ENCODE results near the gene HMG20A. TPM values are rescaled to one million over a fixed set of nuclear protein-coding genes. Genes with fewer than 3 reads are reported as not detected.

Gene HMG20A
- total and polyA plus RNA-seq, 9 of the 15 experiments (the other 6 are each of a cell fraction or from before 2014, with no cell fraction given) = 25.0 to 68.1 (median 38.9) TPM

GRCh38 chr15:77419836-77420609, 665 bp upstream of the HMG20A start, which contains the start of gene PEAK1 (continued):
- TF ChIP-seq RBFOX2 (IDR thresholded peaks at IDR 0.05; ENCODE audit: low read depth, low read length) = peak; percentile 88
- no peak for TF ChIP-seq HOXB6 (CRISPR knock-in tag; IDR thresholded peaks at IDR 0.05; ENCODE audit: borderline replicate concordance)
- no peak for TF ChIP-seq ZNF699 (CRISPR knock-in tag; IDR thresholded peaks at IDR 0.05; ENCODE audit: insufficient replicate concordance)
- TF ChIP-seq SOX6 (IDR thresholded peaks at IDR 0.05) = 0 out of 2 replicates have a peak, but pooled peaks have one; percentile 16
- no peak for TF ChIP-seq CHD2 (IDR thresholded peaks at IDR 0.05; ENCODE audit: low read depth, low read length)
- TF ChIP-seq, protein P1, sequence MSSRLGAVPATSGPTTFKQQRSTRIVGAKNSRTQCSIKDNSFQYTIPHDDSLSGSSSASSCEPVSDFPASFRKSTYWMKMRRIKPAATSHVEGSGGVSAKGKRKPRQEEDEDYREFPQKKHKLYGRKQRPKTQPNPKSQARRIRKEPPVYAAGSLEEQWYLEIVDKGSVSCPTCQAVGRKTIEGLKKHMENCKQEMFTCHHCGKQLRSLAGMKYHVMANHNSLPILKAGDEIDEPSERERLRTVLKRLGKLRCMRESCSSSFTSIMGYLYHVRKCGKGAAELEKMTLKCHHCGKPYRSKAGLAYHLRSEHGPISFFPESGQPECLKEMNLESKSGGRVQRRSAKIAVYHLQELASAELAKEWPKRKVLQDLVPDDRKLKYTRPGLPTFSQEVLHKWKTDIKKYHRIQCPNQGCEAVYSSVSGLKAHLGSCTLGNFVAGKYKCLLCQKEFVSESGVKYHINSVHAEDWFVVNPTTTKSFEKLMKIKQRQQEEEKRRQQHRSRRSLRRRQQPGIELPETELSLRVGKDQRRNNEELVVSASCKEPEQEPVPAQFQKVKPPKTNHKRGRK (tag; IDR thresholded peaks at IDR 0.05) = no peak
- TF ChIP-seq, protein P2, sequence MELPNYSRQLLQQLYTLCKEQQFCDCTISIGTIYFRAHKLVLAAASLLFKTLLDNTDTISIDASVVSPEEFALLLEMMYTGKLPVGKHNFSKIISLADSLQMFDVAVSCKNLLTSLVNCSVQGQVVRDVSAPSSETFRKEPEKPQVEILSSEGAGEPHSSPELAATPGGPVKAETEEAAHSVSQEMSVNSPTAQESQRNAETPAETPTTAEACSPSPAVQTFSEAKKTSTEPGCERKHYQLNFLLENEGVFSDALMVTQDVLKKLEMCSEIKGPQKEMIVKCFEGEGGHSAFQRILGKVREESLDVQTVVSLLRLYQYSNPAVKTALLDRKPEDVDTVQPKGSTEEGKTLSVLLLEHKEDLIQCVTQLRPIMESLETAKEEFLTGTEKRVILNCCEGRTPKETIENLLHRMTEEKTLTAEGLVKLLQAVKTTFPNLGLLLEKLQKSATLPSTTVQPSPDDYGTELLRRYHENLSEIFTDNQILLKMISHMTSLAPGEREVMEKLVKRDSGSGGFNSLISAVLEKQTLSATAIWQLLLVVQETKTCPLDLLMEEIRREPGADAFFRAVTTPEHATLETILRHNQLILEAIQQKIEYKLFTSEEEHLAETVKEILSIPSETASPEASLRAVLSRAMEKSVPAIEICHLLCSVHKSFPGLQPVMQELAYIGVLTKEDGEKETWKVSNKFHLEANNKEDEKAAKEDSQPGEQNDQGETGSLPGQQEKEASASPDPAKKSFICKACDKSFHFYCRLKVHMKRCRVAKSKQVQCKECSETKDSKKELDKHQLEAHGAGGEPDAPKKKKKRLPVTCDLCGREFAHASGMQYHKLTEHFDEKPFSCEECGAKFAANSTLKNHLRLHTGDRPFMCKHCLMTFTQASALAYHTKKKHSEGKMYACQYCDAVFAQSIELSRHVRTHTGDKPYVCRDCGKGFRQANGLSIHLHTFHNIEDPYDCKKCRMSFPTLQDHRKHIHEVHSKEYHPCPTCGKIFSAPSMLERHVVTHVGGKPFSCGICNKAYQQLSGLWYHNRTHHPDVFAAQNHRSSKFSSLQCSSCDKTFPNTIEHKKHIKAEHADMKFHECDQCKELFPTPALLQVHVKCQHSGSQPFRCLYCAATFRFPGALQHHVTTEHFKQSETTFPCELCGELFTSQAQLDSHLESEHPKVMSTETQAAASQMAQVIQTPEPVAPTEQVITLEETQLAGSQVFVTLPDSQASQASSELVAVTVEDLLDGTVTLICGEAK (IDR thresholded peaks at IDR 0.05) = no peak
- TF ChIP-seq, protein P2 (CRISPR knock-in tag; IDR thresholded peaks at IDR 0.05) = no peak
- TF ChIP-seq ASH1L (IDR thresholded peaks at IDR 0.05; ENCODE audit: borderline replicate concordance, low read depth, partially characterized antibody) = no peak
- peak; percentile 75; the same call in 1 of the 2 replicates for TF ChIP-seq RREB1 (CRISPR knock-in tag; IDR thresholded peaks at IDR 0.05)
- 0 out of 2 replicates have a peak, but pooled peaks have one; percentile 21 for TF ChIP-seq CREM (IDR thresholded peaks at IDR 0.05; ENCODE audit: low read depth)
